ENCODE measurements around the gene SULT1C3.

Gene SULT1C3

GRCh38 chr2:108244667-108245414 is 5.1 kb downstream of the SULT1C3 start:
- no peaks in the 10 kb centered on the region for H3K79me2 ChIP-seq (ENCODE audit: control insufficient read depth, insufficient read depth, low read length)
- no CpG with 5 or more reads among the region's 2 CpGs for WGBS (ENCODE audit: extremely low coverage, insufficient coverage, low lambda C conversion rate)

GRCh38 chr2:108253106-108253505 is 13.3 kb downstream of the SULT1C3 start:
- DNase-seq = no peak
- H2BK15ac ChIP-seq (replicated peaks; ENCODE audit: low read depth) = no peak overlapping the region
- H4K8ac ChIP-seq (ENCODE audit: low read depth, low read length) = no peak overlapping the region
- H2BK120ac ChIP-seq (ENCODE audit: low read depth, low read length) = no peak overlapping the region
- no peak overlapping the region for H4K5ac ChIP-seq (ENCODE audit: low read length)
- no peak overlapping the region for H3K9ac ChIP-seq (ENCODE audit: low read length)
- H3K27ac ChIP-seq (ENCODE audit: low read depth, low read length) = no peak overlapping the region
- H3K4ac ChIP-seq (ENCODE audit: low read depth, low read length) = no peak overlapping the region
- no peak overlapping the region for H3K56ac ChIP-seq (ENCODE audit: low read length)
- no peak overlapping the region for H3K18ac ChIP-seq (ENCODE audit: low read length)
- H3K36me3 ChIP-seq (ENCODE audit: control insufficient read depth, insufficient read depth, low read length) = no peaks in the 10 kb centered on the region
- no peaks in the 10 kb centered on the region for H3K4me1 ChIP-seq (ENCODE audit: control insufficient read depth, low read depth, low read length)
- WGBS (ENCODE audit: extremely low coverage, insufficient coverage, low lambda C conversion rate) = no CpG with 5 or more reads among the region's 1 CpG
- H3K79me2 ChIP-seq (ENCODE audit: control insufficient read depth, insufficient read depth, low read length) = no peaks in the 10 kb centered on the region
- no peaks in the 10 kb centered on the region for H3K79me1 ChIP-seq (ENCODE audit: low read length)
- no peak overlapping the region for H3K23ac ChIP-seq (ENCODE audit: low read length)
- no peak overlapping the region for H2AK5ac ChIP-seq (ENCODE audit: low read length)
- no peaks in the 10 kb centered on the region for H3K27me3 ChIP-seq (ENCODE audit: insufficient read depth, low read length, poor library complexity)
- H3K4me3 ChIP-seq (ENCODE audit: low read length) = no peak overlapping the region
- no peak overlapping the region for H3K4me2 ChIP-seq (ENCODE audit: low read length)
- no peak overlapping the region for H2BK5ac ChIP-seq (ENCODE audit: low read length)

More at GRCh38 chr2:108244667-108245414, 5.1 kb downstream of the SULT1C3 start:
- H3K27ac ChIP-seq (ENCODE audit: low read depth, low read length) = no peak overlapping the region
- H3K9ac ChIP-seq (ENCODE audit: low read length) = no peak overlapping the region
- no peak overlapping the region for H2AK5ac ChIP-seq (ENCODE audit: low read length)
- H3K36me3 ChIP-seq (ENCODE audit: control insufficient read depth, insufficient read depth, low read length) = no peaks in the 10 kb centered on the region
- no peak overlapping the region for H2BK120ac ChIP-seq (ENCODE audit: low read depth, low read length)
- no peak overlapping the region for H4K8ac ChIP-seq (ENCODE audit: low read depth, low read length)
- no peak overlapping the region for H3K18ac ChIP-seq (ENCODE audit: low read length)
- H3K4me3 ChIP-seq (ENCODE audit: low read length) = no peak overlapping the region
- no peak overlapping the region for H3K4ac ChIP-seq (ENCODE audit: low read depth, low read length)
- H2BK5ac ChIP-seq (ENCODE audit: low read length) = no peak overlapping the region
- H3K27me3 ChIP-seq (ENCODE audit: insufficient read depth, low read length, poor library complexity) = no peaks in the 10 kb centered on the region
- no peaks in the 10 kb centered on the region for H3K79me1 ChIP-seq (ENCODE audit: low read length)
- H3K4me1 ChIP-seq (ENCODE audit: control insufficient read depth, low read depth, low read length) = no peaks in the 10 kb centered on the region
- H2BK15ac ChIP-seq (replicated peaks; ENCODE audit: low read depth) = no peak overlapping the region
- no peak overlapping the region for H3K4me2 ChIP-seq (ENCODE audit: low read length)
- no peak for DNase-seq
- H4K5ac ChIP-seq (ENCODE audit: low read length) = no peak overlapping the region
- H3K56ac ChIP-seq (ENCODE audit: low read length) = no peak overlapping the region
- no peak overlapping the region for H3K23ac ChIP-seq (ENCODE audit: low read length)

- Histone ChIP-seq H4K8ac (ENCODE audit: low read depth, low read length) (no peak overlapping the region), H3K4me1 (ENCODE audit: control insufficient read depth, low read depth, low read length) (no peaks in the 10 kb centered on the region), H3K18ac (ENCODE audit: low read length) (no peak overlapping the region), H4K5ac (ENCODE audit: low read length) (no peak overlapping the region), H3K9ac (ENCODE audit: low read length) (no peak overlapping the region), H3K4me2 (ENCODE audit: low read length) (no peak overlapping the region), H2BK120ac (ENCODE audit: low read depth, low read length) (no peak overlapping the region), H2BK15ac (replicated peaks; ENCODE audit: low read depth) (no peak overlapping the region), H3K23ac (ENCODE audit: low read length) (no peak overlapping the region), H2BK5ac (ENCODE audit: low read length) (no peak overlapping the region), H3K4me3 (ENCODE audit: low read length) (no peak overlapping the region), H3K27me3 (ENCODE audit: insufficient read depth, low read length, poor library complexity) (no peaks in the 10 kb centered on the region), H3K4ac (ENCODE audit: low read depth, low read length) (no peak overlapping the region), H3K56ac (ENCODE audit: low read length) (no peak overlapping the region), H2AK5ac (ENCODE audit: low read length) (no peak overlapping the region), H3K27ac (ENCODE audit: low read depth, low read length) (no peak overlapping the region), H3K79me2 (ENCODE audit: control insufficient read depth, insufficient read depth, low read length) (no peaks in the 10 kb centered on the region), H3K79me1 (ENCODE audit: low read length) (no peaks in the 10 kb centered on the region), H3K36me3 (ENCODE audit: control insufficient read depth, insufficient read depth, low read length) (no peaks in the 10 kb centered on the region)
- no CpG with 5 or more reads among the region's 3 CpGs for WGBS (ENCODE audit: extremely low coverage, insufficient coverage, low lambda C conversion rate)
- DNase-seq = no peak
Observed at GRCh38 chr2:108257757-108258331, 18.1 kb downstream of the SULT1C3 start.

- H2AK5ac ChIP-seq (ENCODE audit: low read length) = no peak overlapping the region
- no peaks in the 10 kb centered on the region for H3K79me1 ChIP-seq (ENCODE audit: low read length)
- no peak overlapping the region for H3K23ac ChIP-seq (ENCODE audit: low read length)
- H3K56ac ChIP-seq (ENCODE audit: low read length) = no peak overlapping the region
- H4K8ac ChIP-seq (ENCODE audit: low read depth, low read length) = no peak overlapping the region
- no peak overlapping the region for H2BK120ac ChIP-seq (ENCODE audit: low read depth, low read length)
- H4K5ac ChIP-seq (ENCODE audit: low read length) = no peak overlapping the region
- no peak overlapping the region for H2BK5ac ChIP-seq (ENCODE audit: low read length)
- DNase-seq = no peak
- no peak overlapping the region for H2BK15ac ChIP-seq (replicated peaks; ENCODE audit: low read depth)
- WGBS (ENCODE audit: extremely low coverage, insufficient coverage, low lambda C conversion rate) = no CpG with 5 or more reads among the region's 1 CpG
- H3K36me3 ChIP-seq (ENCODE audit: control insufficient read depth, insufficient read depth, low read length) = no peaks in the 10 kb centered on the region
- no peaks in the 10 kb centered on the region for H3K27me3 ChIP-seq (ENCODE audit: insufficient read depth, low read length, poor library complexity)
- no peaks in the 10 kb centered on the region for H3K79me2 ChIP-seq (ENCODE audit: control insufficient read depth, insufficient read depth, low read length)
- H3K27ac ChIP-seq (ENCODE audit: low read depth, low read length) = no peak overlapping the region
- no peak overlapping the region for H3K9ac ChIP-seq (ENCODE audit: low read length)
- no peak overlapping the region for H3K4ac ChIP-seq (ENCODE audit: low read depth, low read length)
- H3K4me2 ChIP-seq (ENCODE audit: low read length) = no peak overlapping the region
- H3K4me3 ChIP-seq (ENCODE audit: low read length) = no peak overlapping the region
- H3K18ac ChIP-seq (ENCODE audit: low read length) = no peak overlapping the region
- H3K4me1 ChIP-seq (ENCODE audit: control insufficient read depth, low read depth, low read length) = no peaks in the 10 kb centered on the region
Observed at GRCh38 chr2:108260773-108261172, 21.0 kb downstream of the SULT1C3 start.

- Histone ChIP-seq H2AK5ac (ENCODE audit: low read length) (no peak overlapping the region), H3K79me2 (ENCODE audit: control insufficient read depth, insufficient read depth, low read length) (no peaks in the 10 kb centered on the region), H2BK15ac (replicated peaks; ENCODE audit: low read depth) (no peak overlapping the region), H3K27me3 (ENCODE audit: insufficient read depth, low read length, poor library complexity) (no peaks in the 10 kb centered on the region), H3K4ac (ENCODE audit: low read depth, low read length) (no peak overlapping the region), H3K79me1 (ENCODE audit: low read length) (no peaks in the 10 kb centered on the region), H3K4me2 (ENCODE audit: low read length) (no peak overlapping the region), H3K4me3 (ENCODE audit: low read length) (no peak overlapping the region), H3K56ac (ENCODE audit: low read length) (no peak overlapping the region), H3K4me1 (ENCODE audit: control insufficient read depth, low read depth, low read length) (no peaks in the 10 kb centered on the region), H3K18ac (ENCODE audit: low read length) (no peak overlapping the region), H3K36me3 (ENCODE audit: control insufficient read depth, insufficient read depth, low read length) (no peaks in the 10 kb centered on the region), H3K23ac (ENCODE audit: low read length) (no peak overlapping the region), H2BK120ac (ENCODE audit: low read depth, low read length) (no peak overlapping the region), H3K27ac (ENCODE audit: low read depth, low read length) (no peak overlapping the region), H4K5ac (ENCODE audit: low read length) (no peak overlapping the region), H3K9ac (ENCODE audit: low read length) (no peak overlapping the region), H2BK5ac (ENCODE audit: low read length) (no peak overlapping the region), H4K8ac (ENCODE audit: low read depth, low read length) (no peak overlapping the region)
- no CpG with 5 or more reads among the region's 1 CpG for WGBS (ENCODE audit: extremely low coverage, insufficient coverage, low lambda C conversion rate)
- no peak for DNase-seq
Observed at GRCh38 chr2:108262036-108262435, 22.3 kb downstream of the SULT1C3 start.

GRCh38 chr2:108263401-108263800 is 23.6 kb downstream of the SULT1C3 start:
- Histone ChIP-seq H3K4ac (ENCODE audit: low read depth, low read length) (no peak overlapping the region), H2AK5ac (ENCODE audit: low read length) (no peak overlapping the region)

More at GRCh38 chr2:108263401-108263800, 23.6 kb downstream of the SULT1C3 start:
- H3K27ac ChIP-seq (ENCODE audit: low read depth, low read length) = no peak overlapping the region
- H4K5ac ChIP-seq (ENCODE audit: low read length) = no peak overlapping the region
- no peaks in the 10 kb centered on the region for H3K36me3 ChIP-seq (ENCODE audit: control insufficient read depth, insufficient read depth, low read length)
- H3K4me1 ChIP-seq (ENCODE audit: control insufficient read depth, low read depth, low read length) = no peaks in the 10 kb centered on the region
- H3K9ac ChIP-seq (ENCODE audit: low read length) = no peak overlapping the region
- H3K23ac ChIP-seq (ENCODE audit: low read length) = no peak overlapping the region
- H2BK15ac ChIP-seq (replicated peaks; ENCODE audit: low read depth) = no peak overlapping the region
- H3K27me3 ChIP-seq (ENCODE audit: insufficient read depth, low read length, poor library complexity) = no peaks in the 10 kb centered on the region
- no peak overlapping the region for H2BK5ac ChIP-seq (ENCODE audit: low read length)
- no peak overlapping the region for H3K4me2 ChIP-seq (ENCODE audit: low read length)
- no peaks in the 10 kb centered on the region for H3K79me2 ChIP-seq (ENCODE audit: control insufficient read depth, insufficient read depth, low read length)
- H2BK120ac ChIP-seq (ENCODE audit: low read depth, low read length) = no peak overlapping the region
- H3K79me1 ChIP-seq (ENCODE audit: low read length) = no peaks in the 10 kb centered on the region
- H3K4me3 ChIP-seq (ENCODE audit: low read length) = no peak overlapping the region
- H3K56ac ChIP-seq (ENCODE audit: low read length) = no peak overlapping the region
- no peak overlapping the region for H4K8ac ChIP-seq (ENCODE audit: low read depth, low read length)
- DNase-seq = no peak
- H3K18ac ChIP-seq (ENCODE audit: low read length) = no peak overlapping the region
